ENCODE data around the gene UHRF1.
"Not testable (repeated sequence)": the region's sequence is repeated elsewhere in the genome, so short reads cannot be mapped to it uniquely, and the experiment has no call there.

The UHRF1 gene

DNA sequence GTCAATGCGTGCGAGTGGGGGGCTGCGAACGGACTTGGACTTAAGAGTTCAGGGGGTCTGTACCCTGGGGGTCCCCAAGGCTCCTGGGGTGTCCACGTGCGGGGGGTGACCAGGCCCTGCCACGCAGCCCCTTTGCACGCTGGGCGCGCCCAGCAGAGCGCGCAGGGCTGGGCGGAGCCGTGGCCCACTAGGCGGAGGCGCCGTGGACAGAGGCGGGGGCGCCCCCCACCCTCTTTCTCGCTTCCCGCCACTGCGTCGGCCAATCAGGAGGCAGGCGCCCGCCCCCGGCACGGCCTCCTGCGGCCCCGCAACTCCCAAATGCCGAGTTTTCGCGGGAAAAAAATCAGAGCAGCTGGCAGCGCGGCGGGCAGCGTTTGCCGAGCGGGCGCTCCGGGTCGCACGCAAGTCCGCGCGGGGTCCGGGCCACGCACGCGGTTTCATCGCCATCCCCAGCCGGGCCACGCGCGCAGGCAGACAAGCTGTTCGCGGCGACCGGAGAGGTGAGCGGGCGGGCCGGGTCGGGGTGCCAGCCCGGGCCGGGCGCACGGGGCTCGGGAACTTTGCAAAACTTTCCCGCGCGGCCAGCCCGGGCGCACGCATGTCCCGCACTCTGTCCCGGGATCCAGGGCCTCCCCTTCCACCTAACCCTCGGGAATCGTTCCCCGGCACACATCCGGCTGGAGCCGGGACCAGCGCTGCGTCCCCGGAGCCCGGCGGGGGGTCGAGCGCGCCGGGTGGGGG is at the start of gene UHRF1:
TSS of gene UHRF1 (plus strand) at position 346 of the 741 bp plus-strand sequence. CDS start 1,385 bp downstream, outside the sequence.
- peak; percentile 67 for DNase-seq

DNA sequence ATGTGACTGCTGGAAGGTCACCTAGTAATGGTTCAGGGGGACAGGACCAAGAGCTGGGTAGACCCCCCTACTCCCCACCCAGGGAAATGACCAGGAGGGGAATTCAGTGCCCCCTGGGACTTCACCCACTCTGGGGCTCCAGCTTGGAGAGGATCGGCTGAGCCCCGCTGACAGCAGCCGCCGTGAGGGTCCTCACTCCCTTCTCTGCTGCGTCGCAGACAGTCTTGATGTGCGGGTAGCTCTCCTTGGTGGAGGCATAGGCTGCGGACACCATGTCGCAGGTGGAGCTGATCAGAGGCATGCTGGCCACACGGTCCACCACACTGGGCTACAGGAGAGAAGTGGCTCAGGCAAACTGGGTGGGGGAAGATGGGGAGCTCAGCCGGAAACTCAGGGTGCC is 49.6 kb upstream of the UHRF1 start:
- DNase-seq: no peak

DNA sequence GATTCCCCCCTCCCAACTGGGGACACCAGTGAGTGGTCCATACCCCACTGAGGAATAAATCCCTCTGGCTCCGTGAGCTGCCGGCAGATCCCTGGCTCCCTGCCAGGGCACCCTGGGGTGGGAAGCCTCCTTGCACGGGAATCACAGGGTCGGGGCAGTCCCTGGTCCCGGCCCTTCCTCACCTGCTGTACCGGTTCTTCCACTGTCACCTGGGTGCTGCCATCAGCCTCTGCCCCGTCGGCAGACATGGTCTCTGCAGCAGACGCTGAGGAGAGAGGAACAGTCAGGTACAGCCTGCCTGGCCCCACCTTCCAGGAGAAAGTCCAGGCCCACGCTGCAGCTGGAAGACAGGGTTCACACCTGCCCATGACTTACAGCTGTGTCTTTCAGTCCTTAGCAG is 48.2 kb upstream of the UHRF1 start:
- DNase-seq: no peak

DNA sequence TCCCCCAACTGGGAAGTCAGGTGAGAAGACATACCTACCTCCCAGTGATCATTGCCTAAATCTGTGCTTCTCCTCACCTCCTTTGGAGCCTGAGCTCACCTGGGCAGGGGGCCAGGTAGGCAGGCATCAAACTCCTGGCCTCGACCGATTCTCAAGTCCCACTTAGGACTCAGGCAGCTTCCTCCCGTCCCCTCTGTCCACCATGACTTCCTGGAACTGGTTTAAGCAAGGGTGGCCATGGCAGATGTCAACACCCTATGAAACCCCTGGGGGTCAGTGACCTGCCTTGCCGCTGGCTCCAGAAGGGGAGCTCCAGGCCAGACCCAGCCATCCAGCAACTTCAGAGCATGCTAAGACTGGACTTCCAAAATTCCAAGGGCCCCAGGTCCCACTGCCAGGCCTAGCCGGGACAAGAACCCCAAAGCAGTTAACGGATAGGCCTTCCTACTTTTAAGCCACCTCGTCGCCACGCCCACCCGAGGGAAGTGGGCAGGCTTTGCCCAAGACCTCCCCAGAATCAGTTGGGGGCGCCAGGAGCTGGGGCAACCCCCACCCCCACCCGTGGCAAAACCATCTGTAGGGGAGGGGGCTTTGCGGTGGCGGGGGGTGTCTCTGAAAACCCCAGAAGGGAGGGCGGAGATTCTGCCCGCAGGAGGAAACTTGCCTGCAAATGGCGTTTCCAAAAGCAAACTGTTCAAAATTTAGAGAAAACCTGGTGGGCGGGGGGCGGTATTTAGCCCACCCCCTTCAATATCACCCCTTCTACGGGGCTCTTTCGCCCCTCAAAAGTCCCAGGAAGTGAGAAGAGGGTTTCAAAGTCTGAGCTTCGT is 42.5 kb upstream of the UHRF1 start:
- no peak for DNase-seq

DNA sequence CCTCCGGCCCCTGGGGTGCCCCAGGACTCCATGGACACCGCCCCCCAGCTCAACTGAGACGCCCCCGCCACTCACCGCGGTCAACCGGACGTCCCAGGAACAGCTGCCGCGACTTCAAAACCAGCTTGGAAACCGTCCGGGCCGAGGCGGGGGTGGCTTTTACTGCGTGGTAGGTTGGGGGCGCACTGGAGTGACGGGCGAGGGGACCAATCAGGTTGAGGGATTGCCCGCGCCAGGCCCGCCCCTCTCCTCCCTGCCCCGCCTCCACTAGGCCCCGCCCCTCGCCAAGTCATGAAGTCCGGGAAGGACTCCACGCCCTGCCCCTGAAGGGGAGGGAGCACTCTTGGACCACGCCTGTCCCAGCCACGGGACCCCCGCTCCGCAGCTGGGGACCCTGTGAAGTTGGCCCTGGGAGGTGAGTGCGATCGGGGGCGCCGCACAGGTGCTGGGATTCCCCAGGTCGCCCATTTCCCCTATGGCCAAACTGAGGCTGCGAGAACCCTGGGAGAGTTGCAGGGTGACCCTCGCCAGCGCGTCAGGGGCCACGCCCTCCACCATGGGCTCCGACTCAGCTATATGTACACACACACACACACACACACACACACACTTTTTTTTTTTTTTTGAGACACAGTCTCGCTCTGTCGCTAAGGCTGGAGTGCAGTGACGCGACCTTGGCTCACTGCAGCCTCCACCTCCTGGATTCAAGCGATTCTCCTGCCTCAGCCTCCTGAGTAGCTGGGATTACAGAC is 41.6 kb upstream of the UHRF1 start, which contains the start of gene PLIN3:
TSS of gene PLIN3 (minus strand) at position 134 of the 752 bp plus-strand sequence. CDS start 6,273 bp downstream, outside the sequence.
- peak; percentile 68 for DNase-seq

DNA sequence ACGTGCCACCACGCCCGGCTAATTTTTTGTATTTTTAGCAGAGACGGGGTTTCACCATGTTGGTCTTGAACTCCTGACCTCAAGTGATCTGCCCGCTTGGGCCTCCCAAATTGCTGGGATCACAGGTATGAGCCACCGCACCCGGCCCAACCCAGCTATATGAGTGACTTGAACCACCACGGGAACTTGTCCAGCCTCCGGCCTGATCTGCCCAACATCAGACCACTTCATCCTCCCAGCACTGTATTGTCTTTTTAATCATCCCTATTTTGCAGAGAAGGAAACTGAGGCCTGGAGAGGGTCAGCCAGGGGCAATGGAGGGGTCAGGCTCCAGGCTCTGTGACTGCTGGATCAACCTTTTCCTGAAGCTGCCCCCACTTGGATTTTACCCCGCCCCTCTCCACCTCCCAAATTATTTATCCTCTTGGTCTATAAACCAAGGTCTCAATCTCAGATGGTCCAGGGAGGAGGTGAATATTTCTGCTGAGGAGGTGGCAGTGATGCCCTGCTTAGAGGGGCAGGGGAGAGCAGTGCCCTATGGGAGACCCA is 40.9 kb upstream of the UHRF1 start:
- DNase-seq: no peak

DNA sequence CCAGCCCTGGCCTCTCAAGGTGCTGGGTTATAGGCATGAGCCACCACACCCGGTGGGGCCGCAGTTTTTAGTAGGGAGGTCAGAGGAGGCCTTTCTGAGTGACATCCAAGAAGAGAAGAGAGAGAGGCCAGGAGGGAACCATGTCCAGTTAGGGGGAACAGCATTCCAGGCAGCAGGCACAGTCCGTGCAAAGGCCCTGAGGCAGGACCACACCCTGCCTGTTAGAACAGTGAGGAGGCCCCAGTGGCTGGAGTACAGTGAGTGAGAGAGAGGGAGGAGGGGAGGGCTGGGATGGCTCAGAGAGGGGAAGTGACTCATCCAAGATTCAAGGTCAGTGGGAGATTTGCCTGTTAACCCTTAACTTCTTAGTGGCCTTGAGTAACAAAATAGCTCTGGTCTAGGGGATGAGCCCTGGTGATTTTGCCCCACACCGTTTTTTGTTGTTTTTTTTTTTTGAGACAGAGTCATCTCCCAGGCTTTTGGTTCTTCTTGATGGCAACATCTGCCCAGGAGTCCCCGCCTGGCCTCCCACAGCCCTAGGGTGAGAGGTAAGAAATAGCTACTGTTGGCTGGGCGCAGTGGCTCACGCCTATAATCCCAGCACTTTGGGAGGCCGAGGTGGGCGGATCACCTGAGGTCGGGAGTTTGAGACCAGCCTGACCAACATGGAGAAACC is 39.1 kb upstream of the UHRF1 start:
- no peak for DNase-seq

DNA sequence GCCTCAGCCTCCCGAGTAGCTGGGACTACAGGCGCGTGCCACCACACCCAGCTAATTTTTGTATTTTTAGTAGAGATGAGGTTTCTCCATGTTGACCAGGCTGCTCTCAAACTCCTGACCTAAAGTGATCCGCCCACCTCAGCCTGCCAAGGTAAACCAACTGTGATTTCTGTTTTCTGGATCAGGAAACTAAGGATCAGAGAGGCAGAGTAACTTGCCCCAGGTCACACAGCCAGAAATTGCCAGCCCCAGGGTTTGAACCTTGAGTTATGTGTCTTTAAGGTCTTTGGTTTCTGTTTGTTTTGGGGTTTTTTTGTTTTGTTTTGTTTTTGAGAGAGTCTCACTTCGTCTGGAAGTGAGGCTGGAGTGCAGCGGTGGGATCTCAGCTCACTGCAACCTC is 37.6 kb upstream of the UHRF1 start:
- DNase-seq: no peak

DNA sequence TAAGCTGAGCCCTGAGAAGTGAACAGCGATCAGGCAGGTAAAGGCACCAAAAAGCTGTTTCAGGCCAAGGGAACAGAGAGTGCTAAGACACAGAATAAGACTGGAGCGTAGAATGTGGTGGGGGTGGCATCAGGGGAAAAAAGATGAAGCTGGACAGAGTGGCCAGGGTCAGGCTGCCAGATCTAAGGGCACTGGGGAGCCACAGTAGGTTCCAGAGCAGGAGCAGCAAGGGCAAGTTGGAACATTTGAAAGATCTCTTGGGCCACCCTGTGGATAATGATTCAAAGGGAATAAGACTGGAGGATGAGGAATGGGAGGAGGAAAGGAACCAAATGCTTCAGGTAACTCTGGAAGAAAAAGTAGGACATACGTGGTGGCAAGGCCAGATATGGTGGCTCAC is 35.4 kb upstream of the UHRF1 start:
- DNase-seq: no peak

DNA sequence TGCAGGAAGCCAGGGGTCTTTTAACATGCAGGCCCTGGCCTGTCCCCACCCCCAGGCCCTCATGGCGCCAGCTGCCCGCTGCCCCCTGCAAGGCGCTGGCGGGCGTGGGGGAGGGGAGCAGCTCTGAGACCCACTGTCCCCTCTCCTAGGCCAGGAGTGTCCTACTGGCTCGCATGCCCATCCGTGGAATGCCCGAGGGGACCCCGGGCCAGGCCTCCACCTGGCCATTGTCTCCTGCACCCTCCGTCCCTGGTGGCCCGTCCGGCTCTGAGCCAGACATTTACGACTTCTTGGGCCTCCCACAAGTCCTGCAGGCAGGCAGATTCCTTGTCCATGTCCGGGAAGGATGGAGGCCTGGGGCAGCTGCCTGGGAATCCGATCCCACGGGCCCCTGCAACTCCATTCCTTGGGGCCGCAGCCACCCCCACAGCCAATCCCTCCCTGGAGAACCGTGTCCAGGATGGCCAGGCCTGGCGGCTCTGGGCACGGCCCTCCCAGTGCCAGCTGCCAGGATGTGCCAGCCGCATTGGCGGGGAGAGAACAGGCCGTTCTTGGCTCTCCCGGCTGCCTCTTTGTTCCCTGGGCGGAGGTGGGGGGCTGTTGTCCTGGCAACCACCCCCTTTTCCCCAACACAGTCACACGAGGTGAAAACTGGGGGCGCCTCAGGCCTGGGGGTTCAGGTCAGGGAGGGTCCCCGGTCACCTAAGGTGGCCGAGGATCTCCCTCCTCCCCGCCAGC is 31.4 kb upstream of the UHRF1 start:
- no peak for DNase-seq

DNA sequence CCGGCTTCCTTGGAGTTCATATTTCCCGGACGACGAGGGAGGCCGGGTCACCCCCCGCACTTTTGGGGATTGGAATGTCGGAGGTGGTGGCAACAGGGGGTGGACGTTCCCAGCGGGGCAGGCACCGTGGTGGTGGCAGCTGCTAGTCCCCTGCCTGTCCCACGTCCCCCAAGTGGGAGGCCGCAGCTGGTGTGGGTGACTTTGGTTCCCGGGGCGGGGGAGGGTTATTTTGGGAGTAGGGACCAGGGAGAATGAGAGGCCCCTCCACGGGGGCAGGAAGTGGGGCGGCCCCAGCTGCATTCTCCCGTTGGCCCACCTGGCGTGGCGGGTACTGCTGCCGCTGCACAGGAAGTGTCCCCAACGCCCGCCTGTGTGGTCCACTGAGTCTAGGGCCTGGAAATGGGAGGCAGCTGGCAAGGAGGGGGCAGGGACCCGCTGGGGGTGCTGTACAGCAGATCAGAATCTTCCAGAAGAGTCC is 30.8 kb upstream of the UHRF1 start:
- no peak for DNase-seq

DNA sequence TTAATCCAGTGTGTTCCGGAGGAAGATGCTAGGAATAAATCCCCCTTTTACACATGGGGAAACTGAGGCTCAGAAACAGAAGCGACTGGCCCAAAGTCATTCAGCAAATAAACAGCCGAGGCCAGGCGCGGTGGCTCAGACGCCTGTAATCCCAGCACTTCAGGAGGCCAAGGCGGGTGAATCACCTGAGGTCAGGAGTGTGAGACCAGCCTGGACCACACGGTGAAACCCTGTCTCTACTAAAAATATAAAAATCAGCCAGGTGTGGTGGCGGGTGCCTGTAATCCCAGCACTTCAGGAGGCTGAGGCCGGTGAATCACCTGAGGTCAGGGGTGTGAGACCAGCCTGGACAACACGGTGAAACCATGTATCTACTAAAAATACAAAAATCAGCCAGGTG is 30.3 kb upstream of the UHRF1 start:
- no peak for DNase-seq

DNA sequence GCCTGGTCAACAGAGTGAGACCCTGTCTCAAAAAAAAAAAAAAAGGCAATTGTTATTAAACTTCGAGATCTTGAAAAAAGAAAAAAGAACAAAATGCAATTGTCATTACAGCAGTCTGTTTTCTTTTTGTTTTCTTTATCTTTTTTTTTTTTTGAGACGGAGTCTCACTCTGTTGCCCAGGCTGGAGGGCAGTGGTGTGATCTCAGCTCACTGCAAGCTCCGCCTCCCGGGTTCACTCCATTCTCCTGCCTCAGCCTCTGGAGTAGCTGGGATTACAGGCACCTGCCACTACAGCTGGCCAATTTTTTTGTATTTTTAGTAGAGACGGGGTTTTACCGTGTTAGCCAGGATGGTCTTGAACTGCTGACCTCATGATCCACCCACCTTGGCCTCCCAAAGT is 26.4 kb upstream of the UHRF1 start:
- not testable (repeated sequence) for DNase-seq

DNA sequence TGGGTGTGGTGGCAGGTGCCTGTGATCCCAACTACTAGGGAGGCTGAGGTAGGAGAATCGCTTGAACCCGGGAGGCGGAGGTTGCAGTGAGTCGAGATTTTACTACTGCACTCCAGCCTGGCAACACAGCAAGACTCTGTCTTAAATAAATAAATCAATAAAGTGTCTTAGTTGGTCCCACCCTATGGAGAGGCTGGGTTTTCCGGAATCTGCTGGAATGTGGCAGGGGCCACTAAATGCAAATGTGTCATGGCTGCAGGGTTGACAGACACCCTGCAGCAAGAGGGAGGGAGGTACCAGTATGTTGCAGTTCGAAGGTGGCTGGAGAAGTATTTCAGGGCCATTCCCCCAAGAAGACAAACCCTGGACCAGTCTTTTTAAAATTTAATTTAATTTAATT is 24.3 kb upstream of the UHRF1 start:
- not testable (repeated sequence) for DNase-seq

DNA sequence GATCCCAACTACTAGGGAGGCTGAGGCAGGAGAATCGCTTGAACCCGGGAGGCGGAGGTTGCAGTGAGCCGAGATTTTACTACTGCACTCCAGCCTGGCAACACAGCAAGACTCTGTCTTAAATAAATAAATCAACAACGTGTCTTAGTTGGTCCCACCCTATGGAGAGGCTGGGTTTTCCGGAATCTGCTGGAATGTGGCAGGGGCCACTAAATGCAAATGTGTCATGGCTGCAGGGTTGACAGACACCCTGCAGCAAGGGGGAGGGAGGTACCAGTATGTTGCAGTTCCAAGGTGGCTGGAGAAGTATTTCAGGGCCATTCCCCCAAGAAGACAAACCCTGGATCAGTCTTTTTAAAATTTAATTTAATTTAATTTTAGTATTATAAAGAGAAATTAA is 21.5 kb upstream of the UHRF1 start:
- DNase-seq: not testable (repeated sequence)

DNA sequence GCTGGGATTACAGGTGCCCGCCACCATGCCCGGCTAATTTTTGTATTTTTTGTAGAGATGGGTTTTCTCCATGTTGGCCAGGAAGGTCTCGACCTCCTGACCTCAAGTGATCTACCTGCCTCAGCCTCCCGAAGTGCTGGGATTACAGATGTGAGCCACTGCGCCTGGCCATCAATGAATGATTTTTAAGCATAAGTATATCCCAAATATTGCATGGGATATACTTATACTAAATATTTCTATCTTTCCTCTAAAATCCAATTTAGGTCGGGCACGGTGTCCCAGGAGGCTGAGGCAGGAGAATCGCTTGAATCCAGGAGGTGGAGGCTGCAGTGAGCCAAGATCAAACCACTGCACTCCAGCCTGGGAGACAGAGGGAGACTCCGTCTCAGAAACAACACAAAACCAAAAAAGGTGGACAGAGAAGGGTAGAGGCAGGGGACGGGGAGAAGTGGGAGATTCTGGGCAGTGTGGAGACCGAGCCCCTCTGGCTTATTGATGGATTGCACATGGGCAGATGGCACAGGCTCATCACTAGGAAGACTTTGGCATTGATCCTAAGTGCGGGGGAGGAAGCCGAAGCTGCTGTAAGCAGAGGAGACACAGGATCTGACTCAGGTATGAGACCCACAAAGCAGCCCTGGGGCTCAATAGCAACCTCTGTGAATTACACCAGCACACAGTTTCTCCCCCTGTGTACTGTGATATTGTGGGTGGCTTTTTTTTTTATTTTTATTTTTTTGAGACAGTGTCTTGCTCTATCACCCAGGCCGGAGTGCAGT is 20.1 kb upstream of the UHRF1 start:
- no peak for DNase-seq

DNA sequence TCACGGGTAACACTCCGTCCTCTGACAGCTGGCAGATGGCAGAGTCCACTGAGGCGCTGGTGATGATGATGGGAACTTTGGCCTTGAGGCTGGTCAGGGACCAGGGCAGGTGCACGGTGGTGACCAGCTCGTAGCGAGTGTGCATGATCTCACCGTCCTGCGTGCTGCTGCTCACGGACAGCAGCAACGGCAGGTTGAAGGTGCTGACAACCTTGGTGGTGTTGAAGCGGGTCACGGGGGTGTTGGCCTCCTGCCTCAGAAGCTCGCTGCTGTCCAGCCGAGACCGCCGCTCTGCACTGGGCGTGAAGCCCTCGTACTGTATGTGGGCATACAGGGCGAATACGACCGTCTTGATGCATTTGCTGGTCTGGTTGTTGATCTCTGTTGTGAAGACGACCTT is 18.2 kb upstream of the UHRF1 start:
- DNase-seq: no peak

DNA sequence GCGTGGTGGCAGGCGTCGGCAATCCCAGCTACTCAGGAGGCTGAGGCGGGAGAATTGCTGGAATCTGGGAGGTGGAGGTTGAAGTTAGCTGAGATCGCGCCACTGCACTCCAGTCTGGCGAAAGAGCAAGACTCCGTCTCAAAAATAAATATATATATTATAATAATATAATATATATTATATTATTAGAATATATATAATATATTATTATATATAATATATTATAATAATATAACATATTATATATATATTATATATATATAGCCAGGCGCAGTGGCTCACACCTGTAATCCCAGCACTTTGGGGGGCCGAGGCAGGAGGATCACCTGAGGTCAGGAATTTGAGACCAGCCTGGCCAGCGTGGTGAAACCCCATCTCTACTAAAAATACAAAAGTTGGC is 16.3 kb upstream of the UHRF1 start:
- not testable (repeated sequence) for DNase-seq

DNA sequence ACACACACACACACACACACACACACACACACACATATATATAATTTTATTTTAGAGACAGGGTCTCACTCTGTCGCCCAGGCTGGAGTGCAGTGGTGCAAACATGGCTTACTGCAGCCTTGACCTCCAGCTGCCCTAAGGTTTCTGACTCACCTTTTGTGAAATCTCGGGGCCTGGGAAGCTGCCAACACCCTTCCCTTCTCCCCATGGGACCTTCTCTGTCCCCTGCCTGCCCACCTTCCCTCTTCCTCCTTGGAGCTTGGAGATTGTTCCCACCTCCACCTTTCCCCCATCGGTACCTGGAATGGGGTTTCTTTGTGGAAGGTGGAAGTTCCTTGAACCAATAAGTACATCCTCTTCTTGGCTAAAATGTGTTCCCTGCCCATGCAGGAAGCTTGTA is 12.9 kb upstream of the UHRF1 start:
- DNase-seq: no peak

DNA sequence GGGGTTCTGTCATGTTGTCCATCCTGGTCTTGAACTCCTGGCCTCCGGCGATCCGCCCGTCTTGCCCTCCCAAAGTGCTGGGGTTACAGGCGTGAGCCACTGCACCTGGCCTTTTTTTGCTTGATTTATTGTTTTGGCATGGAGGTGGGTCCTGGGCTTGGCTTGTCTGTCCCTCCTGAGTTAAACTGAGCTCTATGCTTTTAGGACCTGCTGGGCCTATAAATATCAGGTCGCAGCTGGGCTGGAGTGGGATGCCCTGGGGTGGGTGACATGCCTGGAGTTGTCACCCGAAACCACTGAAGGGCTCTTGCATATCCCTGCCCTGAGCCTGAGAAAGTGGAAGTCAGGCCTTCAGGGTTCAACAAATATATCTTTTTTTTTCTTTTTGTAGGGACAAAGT is 12.2 kb upstream of the UHRF1 start:
- DNase-seq: no peak

DNA sequence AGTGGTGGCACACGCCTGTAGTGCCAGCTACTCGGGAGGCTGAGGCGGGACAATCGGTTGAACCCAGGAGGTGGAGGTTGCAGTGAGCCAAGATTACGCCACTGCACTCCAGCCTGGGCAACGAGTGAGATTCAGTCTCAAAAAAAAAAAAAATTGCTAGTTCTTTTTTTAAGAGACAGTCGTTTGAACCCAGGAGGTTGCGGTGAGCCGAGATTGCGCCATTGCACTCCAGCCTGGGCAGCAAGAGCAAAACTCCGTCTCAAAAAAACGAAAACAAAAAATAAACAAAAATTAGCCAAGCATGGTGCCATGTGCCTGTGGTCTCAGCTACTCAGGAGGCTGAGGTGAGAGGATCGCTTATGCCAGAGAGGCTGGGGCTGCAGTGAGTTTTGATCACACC is 8.4 kb upstream of the UHRF1 start:
- DNase-seq: not testable (repeated sequence)
